D721Med (cell line): ENCODE data around the gene SCD5.
"Not testable (repeated sequence)": the region's sequence is repeated elsewhere in the genome, so short reads cannot be mapped to it uniquely, and the experiment has no call there.

ENCODE experiments used
- DNase-seq: peaks from one replicate; pipeline ENCODE4 v3.0.0; 2011; ENCODE audit warnings: low spot score; ENCODE audit not compliant: insufficient read length
- FAIRE-seq: peaks from 2 replicates; lab custom pipeline; 2011; peaks lifted over from hg19 to GRCh38; lab: Jason Lieb, UNC
- TF ChIP-seq, protein P1 (sequence below): IDR thresholded peaks from 2 replicates; pipeline ENCODE4 v1.5.1; 2012; ENCODE audit warnings: mild to moderate bottlenecking, control low read depth; ENCODE audit not compliant: insufficient read depth; ENCODE audit errors: missing control alignments

SCD5 gene

GRCh38 chr4:82820689-82821088 lies 22.1 kb upstream of the SCD5 start:
- no peak for FAIRE-seq
- TF ChIP-seq, protein P1, sequence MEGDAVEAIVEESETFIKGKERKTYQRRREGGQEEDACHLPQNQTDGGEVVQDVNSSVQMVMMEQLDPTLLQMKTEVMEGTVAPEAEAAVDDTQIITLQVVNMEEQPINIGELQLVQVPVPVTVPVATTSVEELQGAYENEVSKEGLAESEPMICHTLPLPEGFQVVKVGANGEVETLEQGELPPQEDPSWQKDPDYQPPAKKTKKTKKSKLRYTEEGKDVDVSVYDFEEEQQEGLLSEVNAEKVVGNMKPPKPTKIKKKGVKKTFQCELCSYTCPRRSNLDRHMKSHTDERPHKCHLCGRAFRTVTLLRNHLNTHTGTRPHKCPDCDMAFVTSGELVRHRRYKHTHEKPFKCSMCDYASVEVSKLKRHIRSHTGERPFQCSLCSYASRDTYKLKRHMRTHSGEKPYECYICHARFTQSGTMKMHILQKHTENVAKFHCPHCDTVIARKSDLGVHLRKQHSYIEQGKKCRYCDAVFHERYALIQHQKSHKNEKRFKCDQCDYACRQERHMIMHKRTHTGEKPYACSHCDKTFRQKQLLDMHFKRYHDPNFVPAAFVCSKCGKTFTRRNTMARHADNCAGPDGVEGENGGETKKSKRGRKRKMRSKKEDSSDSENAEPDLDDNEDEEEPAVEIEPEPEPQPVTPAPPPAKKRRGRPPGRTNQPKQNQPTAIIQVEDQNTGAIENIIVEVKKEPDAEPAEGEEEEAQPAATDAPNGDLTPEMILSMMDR: no peak
- no peak for DNase-seq

DNA sequence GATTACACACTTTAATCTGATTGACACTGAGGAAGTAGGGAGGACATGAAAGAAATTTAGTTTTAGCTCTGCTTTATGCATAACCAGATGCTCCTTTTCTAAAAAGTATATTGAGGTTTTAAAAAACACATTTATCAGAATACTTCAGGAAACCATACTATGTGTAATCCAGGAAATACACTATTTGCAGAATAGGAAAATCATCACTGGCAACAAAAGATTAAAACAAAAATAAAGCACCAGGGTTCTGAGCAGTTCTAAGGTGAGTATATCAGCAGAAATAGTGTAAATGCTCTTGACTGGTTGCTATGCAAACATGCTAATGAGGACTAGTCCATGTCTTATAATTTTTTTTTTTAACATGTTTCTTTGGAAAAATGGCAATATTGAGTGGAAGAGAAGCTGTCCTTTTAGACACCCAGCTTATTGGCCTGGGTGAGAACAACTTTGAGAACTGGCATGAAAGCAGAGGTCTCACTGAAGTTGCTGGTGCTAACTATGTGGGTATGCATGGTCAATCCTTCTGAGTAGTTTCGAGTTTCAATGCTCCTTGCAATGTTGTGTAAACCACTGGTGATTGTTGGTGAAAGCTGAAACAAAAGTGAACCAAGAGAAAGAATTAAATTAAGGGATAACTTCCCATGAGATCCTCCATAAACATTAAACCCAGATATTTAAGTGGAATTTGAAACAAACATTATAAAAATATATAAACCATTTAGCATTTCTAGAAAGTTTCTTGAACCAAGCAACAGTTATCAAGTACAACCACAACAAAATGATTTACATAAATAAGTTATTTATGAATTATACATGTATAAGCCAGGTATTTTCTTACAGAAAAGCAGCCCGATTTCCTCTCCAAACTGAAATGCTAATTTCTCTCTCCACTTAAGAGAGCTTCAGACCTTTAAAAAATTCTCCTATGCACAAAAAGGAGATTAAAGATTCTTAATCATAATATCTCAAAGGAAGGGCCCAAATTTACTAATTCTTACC lies 20.4 kb upstream of the SCD5 start:
- DNase-seq: no peak
- no peak for FAIRE-seq
- TF ChIP-seq, protein P1: no peak

GRCh38 chr4:82816874-82817273 lies 18.3 kb upstream of the SCD5 start:
- DNase-seq, FAIRE-seq: not testable (repeated sequence)

DNA sequence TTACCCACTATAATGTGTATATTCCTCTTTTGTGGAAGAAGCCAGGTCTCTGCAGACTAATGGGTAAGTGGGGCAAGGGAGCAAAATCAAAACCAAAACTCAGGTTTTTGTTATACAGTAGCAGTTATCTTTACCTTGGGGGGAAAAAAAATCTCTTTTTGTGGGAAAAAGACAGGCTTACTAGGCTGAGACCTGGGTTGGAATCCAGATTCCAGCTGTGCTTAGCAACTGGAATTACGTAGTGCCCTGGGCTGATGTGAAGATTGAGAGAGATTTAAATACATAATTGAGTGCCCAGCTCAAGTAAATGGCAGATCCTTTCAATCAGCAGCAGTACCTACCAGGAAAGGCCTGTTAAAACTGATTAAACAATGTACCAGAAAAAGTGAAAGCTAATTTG lies 15.4 kb upstream of the SCD5 start:
- no peak for FAIRE-seq
- DNase-seq: no peak
- TF ChIP-seq, protein P1: no peak

- DNase-seq (no peak), FAIRE-seq (no peak)
- TF ChIP-seq, protein P1: no peak
Measured at GRCh38 chr4:82811838-82812341, 13.3 kb upstream of the SCD5 start.

- DNase-seq (no peak), FAIRE-seq (no peak)
- TF ChIP-seq, protein P1: no peak
Measured at GRCh38 chr4:82811392-82811791, 12.8 kb upstream of the SCD5 start.

GRCh38 chr4:82810176-82810575 lies 11.6 kb upstream of the SCD5 start:
- DNase-seq (no peak), FAIRE-seq (no peak)
- TF ChIP-seq, protein P1: no peak
